ENCODE measurements around the gene GOLT1A. TPM values are rescaled to one million over a fixed set of nuclear protein-coding genes. Genes with fewer than 3 reads are reported as not detected.

Gene GOLT1A, protein sequence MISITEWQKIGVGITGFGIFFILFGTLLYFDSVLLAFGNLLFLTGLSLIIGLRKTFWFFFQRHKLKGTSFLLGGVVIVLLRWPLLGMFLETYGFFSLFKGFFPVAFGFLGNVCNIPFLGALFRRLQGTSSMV
- total RNA-seq (0.33 and 0.74 TPM in 2 replicates), polyA plus RNA-seq (2.6 and 2.8 TPM in 2 replicates)

DNA sequence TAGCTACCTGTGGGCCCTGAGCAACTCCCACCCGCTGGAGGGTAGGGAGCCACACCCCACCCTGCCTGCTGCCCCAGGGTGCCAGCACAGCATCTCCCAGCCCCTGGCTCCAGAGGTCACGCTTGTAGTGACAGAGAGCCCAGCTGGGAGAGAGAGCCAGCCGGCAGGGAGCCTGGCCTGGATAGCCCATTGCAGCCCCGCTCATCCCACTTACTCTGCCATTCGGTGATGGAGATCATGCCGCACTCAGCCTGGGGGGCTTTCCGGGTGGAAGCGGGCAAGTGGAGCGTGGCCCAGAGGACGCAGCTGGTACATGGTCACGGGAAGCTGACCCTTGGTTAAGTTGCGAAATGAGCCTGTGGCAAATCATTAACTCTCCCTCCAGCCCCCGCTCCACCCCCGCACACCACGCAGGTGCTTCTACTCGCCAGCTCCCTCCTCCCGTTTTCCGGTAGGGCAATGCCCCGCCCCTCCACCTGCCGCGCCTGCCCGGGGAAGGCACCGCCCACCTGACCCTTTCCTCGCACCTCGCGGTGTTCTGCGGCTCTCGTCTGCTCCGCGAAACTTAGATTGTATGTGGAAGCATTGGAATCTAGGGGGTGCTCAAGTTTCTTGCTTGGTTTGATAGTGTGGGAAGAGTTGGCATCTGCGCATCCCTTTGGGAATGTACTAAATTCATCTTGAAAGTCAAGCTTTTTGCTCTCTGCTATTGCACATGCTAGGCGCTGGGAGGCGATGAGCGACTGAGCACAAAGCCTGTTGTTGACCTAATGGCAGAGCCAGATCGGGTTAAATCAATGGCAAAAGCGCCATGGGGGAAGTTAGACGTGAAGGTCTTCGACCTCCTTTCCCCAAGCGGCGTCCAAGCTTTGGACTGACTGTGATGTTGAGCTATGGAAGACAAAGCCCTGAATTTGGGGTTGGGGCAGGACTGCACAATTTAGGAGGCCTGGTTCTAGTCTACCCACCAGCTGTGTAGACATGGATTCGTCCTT is at the start of gene GOLT1A:
Gene GOLT1A (minus strand): TSS at position 321 of the 995 bp plus-strand sequence. CDS start 82 bp downstream, at position 239.
- H3K4me3 ChIP-seq = peak within 1 kb of the TSS; percentile 11
- H3K27ac ChIP-seq = no peak within 1 kb of the TSS
- TF ChIP-seq, protein P1, sequence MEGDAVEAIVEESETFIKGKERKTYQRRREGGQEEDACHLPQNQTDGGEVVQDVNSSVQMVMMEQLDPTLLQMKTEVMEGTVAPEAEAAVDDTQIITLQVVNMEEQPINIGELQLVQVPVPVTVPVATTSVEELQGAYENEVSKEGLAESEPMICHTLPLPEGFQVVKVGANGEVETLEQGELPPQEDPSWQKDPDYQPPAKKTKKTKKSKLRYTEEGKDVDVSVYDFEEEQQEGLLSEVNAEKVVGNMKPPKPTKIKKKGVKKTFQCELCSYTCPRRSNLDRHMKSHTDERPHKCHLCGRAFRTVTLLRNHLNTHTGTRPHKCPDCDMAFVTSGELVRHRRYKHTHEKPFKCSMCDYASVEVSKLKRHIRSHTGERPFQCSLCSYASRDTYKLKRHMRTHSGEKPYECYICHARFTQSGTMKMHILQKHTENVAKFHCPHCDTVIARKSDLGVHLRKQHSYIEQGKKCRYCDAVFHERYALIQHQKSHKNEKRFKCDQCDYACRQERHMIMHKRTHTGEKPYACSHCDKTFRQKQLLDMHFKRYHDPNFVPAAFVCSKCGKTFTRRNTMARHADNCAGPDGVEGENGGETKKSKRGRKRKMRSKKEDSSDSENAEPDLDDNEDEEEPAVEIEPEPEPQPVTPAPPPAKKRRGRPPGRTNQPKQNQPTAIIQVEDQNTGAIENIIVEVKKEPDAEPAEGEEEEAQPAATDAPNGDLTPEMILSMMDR (IDR thresholded peaks at IDR 0.05; ENCODE audit: low read depth, low read length) = peak; percentile 89
- H3K9me3 ChIP-seq (ENCODE audit: low read depth) = no peaks in the 10 kb centered on the region
- H3K4me1 ChIP-seq (ENCODE audit: low read depth) = no peaks in the 10 kb centered on the region
- no peaks in the 10 kb centered on the region for H3K36me3 ChIP-seq
- peaks cover 9% of the 10 kb centered on the region for H3K27me3 ChIP-seq
- peak; percentile 63 to 87 for DNase-seq (ENCODE audit: low read depth in 1 of 2, low spot score in 1 of 2)

DNA sequence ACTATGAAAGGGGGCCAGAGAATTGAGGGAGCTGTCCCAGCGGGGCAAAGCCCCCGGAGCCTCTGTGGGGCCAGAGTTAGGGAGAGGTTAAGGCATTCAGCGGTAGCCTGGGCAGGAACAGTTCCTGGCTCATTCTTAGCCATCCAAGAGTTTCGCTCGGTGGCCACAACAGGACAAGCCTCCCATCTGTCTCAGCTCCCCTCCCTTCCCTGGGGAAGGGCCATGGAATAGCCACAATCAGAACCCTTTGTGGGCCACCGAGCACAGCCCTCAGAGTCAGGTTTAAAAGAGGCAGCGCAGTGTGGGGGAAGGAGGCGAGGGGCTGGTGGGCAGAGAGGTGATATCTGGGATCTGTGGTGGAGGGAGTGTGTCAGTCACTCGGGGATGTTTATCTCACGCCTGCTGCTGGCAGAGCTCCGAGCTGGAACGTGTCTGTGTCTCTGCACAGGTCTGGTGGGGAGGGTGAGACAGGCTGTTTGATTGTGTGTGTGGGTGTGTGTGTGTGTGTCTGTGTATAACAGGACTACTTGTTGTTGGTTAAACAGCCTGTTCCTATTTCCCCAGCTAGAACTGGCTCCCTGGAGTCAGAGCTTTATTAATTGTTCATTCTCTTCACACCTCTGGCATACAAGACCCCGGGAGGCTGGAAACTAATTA is 49.6 kb upstream of the GOLT1A start:
- peaks cover 19% of the 10 kb centered on the region for H3K4me1 ChIP-seq (ENCODE audit: low read depth)
- H3K27ac ChIP-seq = peak overlapping the region; percentile 84
- H3K9me3 ChIP-seq (ENCODE audit: low read depth) = no peaks in the 10 kb centered on the region
- no peaks in the 10 kb centered on the region for H3K27me3 ChIP-seq
- TF ChIP-seq, protein P1 (IDR thresholded peaks at IDR 0.05; ENCODE audit: low read depth, low read length) = no peak
- DNase-seq (ENCODE audit: low read depth in 1 of 2, low spot score in 1 of 2) = peak; percentile 21 to 31
- no peak overlapping the region for H3K4me3 ChIP-seq
- H3K36me3 ChIP-seq = peaks cover 54% of the 10 kb centered on the region

DNA sequence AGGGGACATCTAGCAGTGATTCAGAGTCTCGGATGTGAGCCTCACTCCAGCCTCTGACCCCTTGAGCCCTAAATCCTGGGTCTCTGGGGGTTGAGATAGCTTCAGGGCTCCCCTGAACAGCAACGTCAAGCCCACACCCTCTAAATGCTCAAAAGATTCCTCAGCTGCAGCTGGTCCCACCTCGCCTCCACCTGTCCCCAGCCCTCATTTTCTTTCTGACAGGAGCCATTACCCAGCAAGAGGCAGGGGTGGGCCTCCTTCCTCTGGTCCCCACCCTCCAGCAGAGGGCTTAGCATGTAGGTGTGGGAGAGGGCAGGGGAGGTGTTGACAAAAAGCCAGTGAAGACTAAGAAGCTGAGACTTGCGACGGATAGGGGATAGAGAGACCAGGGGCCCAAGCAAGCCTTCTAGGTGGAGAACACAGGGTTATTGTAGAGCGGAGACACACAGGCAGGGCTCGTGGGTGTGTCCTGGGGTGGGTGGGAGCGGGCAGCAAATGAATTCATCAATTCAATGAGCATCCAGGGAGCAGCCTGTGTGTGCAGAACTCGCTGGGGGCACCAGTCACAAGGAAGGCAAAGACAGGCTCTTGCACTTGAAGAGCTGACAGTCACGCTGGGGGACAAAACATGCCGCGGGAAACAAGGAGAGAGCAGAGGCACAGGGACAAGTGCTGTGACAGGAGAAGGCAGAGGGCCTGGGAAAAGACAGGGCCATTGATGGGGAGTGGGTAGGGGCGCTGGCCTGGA is 48.9 kb upstream of the GOLT1A start:
- DNase-seq (ENCODE audit: low read depth in 1 of 2, low spot score in 1 of 2) = peak in 1 of 2 donors; percentile 53
- Histone ChIP-seq H3K4me3 (no peak overlapping the region), H3K4me1 (ENCODE audit: low read depth) (peaks cover 19% of the 10 kb centered on the region), H3K36me3 (peaks cover 59% of the 10 kb centered on the region), H3K27me3 (no peaks in the 10 kb centered on the region), H3K27ac (peak overlapping the region; percentile 84), H3K9me3 (ENCODE audit: low read depth) (no peaks in the 10 kb centered on the region)
- TF ChIP-seq, protein P1 (IDR thresholded peaks at IDR 0.05; ENCODE audit: low read depth, low read length) = no peak

DNA sequence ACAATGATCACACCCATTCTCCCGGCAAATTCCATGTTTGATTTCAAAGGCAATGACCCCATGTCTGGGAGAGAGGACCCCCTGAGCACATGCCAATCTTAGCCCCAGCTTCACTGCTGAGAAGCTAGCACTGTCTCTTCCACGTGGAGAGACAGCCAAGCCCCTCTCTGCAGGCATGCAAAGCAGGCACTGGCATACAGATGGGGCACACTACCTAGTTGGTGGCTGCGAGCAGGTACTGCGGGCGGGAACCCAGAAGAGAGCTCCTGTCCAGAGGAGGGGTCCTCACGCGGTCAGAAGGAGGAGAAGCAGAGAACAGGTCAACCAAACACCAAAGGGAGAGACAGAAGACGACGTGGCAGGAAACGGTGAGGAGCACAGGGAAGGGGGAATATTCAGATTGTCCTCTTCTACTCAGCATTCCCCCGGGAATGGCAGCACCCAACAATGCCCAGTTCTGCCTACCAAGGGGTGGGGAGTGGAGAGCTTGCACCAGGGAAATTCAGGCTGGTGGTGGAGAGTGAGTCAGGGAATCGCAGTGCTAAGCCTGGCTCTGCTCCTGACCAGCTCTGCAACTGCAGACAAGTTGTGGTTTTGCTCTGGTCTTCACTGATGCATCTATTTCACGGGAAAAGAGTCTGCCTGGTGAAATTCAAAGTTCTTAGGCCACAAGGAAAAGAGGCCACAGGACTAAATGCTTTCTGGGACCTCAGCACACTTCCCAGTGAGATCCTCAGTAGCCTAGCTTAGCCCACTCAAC is 48.1 kb upstream of the GOLT1A start:
- H3K4me3 ChIP-seq = no peak overlapping the region
- DNase-seq (ENCODE audit: low read depth in 1 of 2, low spot score in 1 of 2) = peak in 1 of 2 donors; percentile 59
- H3K36me3 ChIP-seq = peaks cover 59% of the 10 kb centered on the region
- TF ChIP-seq, protein P1 (IDR thresholded peaks at IDR 0.05; ENCODE audit: low read depth, low read length) = no peak
- H3K4me1 ChIP-seq (ENCODE audit: low read depth) = peaks cover 19% of the 10 kb centered on the region
- H3K27me3 ChIP-seq = no peaks in the 10 kb centered on the region
- H3K27ac ChIP-seq = peak overlapping the region; percentile 84
- H3K9me3 ChIP-seq (ENCODE audit: low read depth) = no peaks in the 10 kb centered on the region
